ENCODE data around the gene SMKR1. TPM values are rescaled to one million over a fixed set of nuclear protein-coding genes. Genes with fewer than 3 reads are reported as not detected.

Gene SMKR1
- total and polyA plus RNA-seq, 12 donors: 0.72 to 4.6 (median 1.9) TPM; not detected in 2

GRCh38 chr7:129553899-129554461 lies 51.6 kb downstream of the SMKR1 start:
- DNase-seq: peak in 2 of 7 donors; percentile 14 to 53
- H3K36me3 ChIP-seq (replicated peaks in 1 of 2): no peaks in the 10 kb centered on the region
- 28 to 41% (median 33%) methylated on average over 13 of the region's 13 CpGs for WGBS, 4 donors
- TF ChIP-seq CTCF (IDR thresholded peaks at IDR 0.05): no peak
- no peak for TF ChIP-seq POLR2A (IDR thresholded peaks at IDR 0.05)
- no peaks in the 10 kb centered on the region for H3K27me3 ChIP-seq
- H3K4me3 ChIP-seq: no peak overlapping the region
- intact Hi-C loops (cut with DNase I): no loop called here
- no peaks in the 10 kb centered on the region for H3K4me1 ChIP-seq (replicated peaks in 1 of 2)
- H3K9me3 ChIP-seq (replicated peaks in 1 of 3): no peaks in the 10 kb centered on the region
- H3K27ac ChIP-seq: no peak overlapping the region

- intact Hi-C loops (cut with DNase I): no loop called here
- 48 to 63% (median 57%) methylated on average over 7 to 8 of the region's 8 CpGs for WGBS, 4 donors
- Histone ChIP-seq H3K27ac (no peak overlapping the region), H3K4me3 (no peak overlapping the region), H3K4me1 (replicated peaks in 1 of 2) (no peaks in the 10 kb centered on the region), H3K36me3 (replicated peaks in 1 of 2) (no peaks in the 10 kb centered on the region), H3K9me3 (replicated peaks in 1 of 3) (no peaks in the 10 kb centered on the region), H3K27me3 (no peaks in the 10 kb centered on the region)
- no peak for DNase-seq
- TF ChIP-seq POLR2A (IDR thresholded peaks at IDR 0.05) (no peak), CTCF (IDR thresholded peaks at IDR 0.05) (no peak)
Measured at GRCh38 chr7:129556607-129557133, 54.3 kb downstream of the SMKR1 start.

DNA sequence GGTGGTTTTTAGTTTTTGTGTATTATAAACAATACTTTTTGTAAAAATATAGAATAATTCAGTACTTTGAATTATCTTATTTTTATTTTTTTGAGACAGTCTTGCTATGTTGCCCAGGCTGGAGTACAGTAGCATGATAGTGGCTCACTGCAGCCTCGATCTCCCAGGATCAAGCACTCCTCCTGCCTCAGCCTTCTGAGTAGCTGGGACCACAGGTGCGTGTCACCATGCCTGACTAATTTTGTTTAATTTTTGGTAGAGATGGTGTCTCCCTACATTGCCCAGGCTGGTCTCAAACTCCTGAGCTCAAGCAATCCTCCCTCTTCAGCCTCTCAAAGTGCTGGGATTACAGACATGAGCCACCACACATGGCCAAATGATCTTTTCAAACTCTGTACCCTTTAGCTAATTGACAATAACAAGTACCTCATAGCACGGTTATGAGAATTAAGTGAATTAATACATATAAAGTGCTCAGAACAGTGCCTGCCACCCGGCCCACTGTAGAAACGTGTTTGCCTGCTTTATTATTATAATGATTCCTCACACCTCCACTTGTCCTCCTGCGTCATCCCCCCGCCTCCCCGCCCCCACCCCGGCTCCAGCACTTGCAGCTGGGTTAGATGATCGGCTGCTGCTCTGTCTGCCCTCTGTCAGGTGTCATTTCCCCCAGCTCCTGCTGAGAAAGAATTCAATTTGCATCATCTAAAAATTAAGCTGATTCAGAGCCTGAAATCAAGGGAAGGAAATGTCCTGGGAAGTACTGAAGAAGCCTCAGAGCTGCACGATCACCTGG lies 55.6 kb downstream of the SMKR1 start:
- TF ChIP-seq POLR2A (IDR thresholded peaks at IDR 0.05): no peak
- no peak for TF ChIP-seq CTCF (IDR thresholded peaks at IDR 0.05)
- no peaks in the 10 kb centered on the region for H3K9me3 ChIP-seq (replicated peaks in 1 of 3)
- H3K4me1 ChIP-seq (replicated peaks in 1 of 2): no peaks in the 10 kb centered on the region
- no peaks in the 10 kb centered on the region for H3K27me3 ChIP-seq
- DNase-seq: no peak
- WGBS, 4 donors: 48 to 64% (median 60%) methylated on average over 11 of the region's 11 CpGs
- H3K4me3 ChIP-seq: no peak overlapping the region
- H3K36me3 ChIP-seq (replicated peaks in 1 of 2): no peaks in the 10 kb centered on the region
- H3K27ac ChIP-seq: no peak overlapping the region
- intact Hi-C loops (cut with DNase I): no loop called here

- WGBS, 4 donors: 71 to 78% (median 73%) methylated on average over 8 of the region's 8 CpGs
- no peak overlapping the region for H3K27ac ChIP-seq
- intact Hi-C loops (cut with DNase I): no loop called here
- no peak overlapping the region for H3K4me3 ChIP-seq
- no peaks in the 10 kb centered on the region for H3K4me1 ChIP-seq (replicated peaks in 1 of 2)
- H3K36me3 ChIP-seq (replicated peaks in 1 of 2): no peaks in the 10 kb centered on the region
- no peaks in the 10 kb centered on the region for H3K27me3 ChIP-seq
- DNase-seq: no peak
- TF ChIP-seq CTCF (IDR thresholded peaks at IDR 0.05) (no peak), POLR2A (IDR thresholded peaks at IDR 0.05) (no peak)
- no peaks in the 10 kb centered on the region for H3K9me3 ChIP-seq (replicated peaks in 1 of 3)
Measured at GRCh38 chr7:129559564-129559963, 57.2 kb downstream of the SMKR1 start.

Measured in adrenal gland (tissue), 12 donors.